Heart left ventricle (tissue), 16 donors: ENCODE data around the gene RARRES1. TPM values are rescaled to one million over a fixed set of nuclear protein-coding genes. Genes with fewer than 3 reads are reported as not detected.

Source experiments
- ATAC-seq, 4 donors: fragments of 200-7000 bp; cut with Tn5 transposase; one replicate each; pipeline ENCODE4 v1.9.1; 2020 to 2022; ENCODE audit warnings: moderate library complexity in 4 of 4, mild to moderate bottlenecking in 3 of 4, moderate number of reproducible peaks in 1 of 4
- DNase-seq, 5 donors: peaks; one replicate each; pipeline ENCODE4 v3.0.0-alpha.2; 2020
- H3K27ac ChIP-seq, 12 donors: fragments of 200-600 bp; sonication (generic) in 4 of 12; one replicate each; pipeline versions ENCODE4 v1.5.0 to v1.8.0; 2016 to 2022; ENCODE audit warnings: mild to moderate bottlenecking in 2 of 12
- H3K27me3 ChIP-seq, 9 donors: fragments of 200-600 bp; sonication (generic) in 2 of 9; one replicate each; pipeline versions ENCODE4 v1.5.1 to v1.8.0; 2016 to 2022; ENCODE audit warnings: mild to moderate bottlenecking in 3 of 9
- H3K36me3 ChIP-seq, 9 donors: fragments of 200-600 bp; sonication (generic) in 2 of 9; one replicate each; pipeline versions ENCODE4 v1.5.0 to v1.8.0; 2018 to 2022; ENCODE audit warnings: mild to moderate bottlenecking in 2 of 9
- H3K4me1 ChIP-seq, 12 donors: fragments of 200-600 bp; sonication (generic) in 4 of 12; one replicate each; pipeline versions ENCODE4 v1.5.0 to v1.8.0; 2016 to 2022; ENCODE audit warnings: mild to moderate bottlenecking in 3 of 12
- H3K4me3 ChIP-seq, 12 donors: fragments of 200-600 bp; sonication (generic) in 4 of 12; one replicate each; pipeline versions ENCODE4 v1.5.0 to v1.8.0; 2017 to 2022; ENCODE audit warnings: mild to moderate bottlenecking in 9 of 12, moderate library complexity in 4 of 12
- H3K9me3 ChIP-seq, 12 donors: fragments of 200-600 bp; sonication (generic) in 4 of 12; one replicate each; pipeline versions ENCODE4 v1.5.0 to v1.8.0; 2016 to 2022; ENCODE audit warnings: mild to moderate bottlenecking in 1 of 12
- POLR2A ChIP-seq, 2 donors: fragments of 450-650 bp; IDR thresholded peaks; one replicate each; pipeline ENCODE4 v1.6.1; 2017; ENCODE audit warnings: antibody characterized with exemption in 2 of 2, mild to moderate bottlenecking in 2 of 2, moderate library complexity in 2 of 2
- WGBS, 4 donors: extraction: QIAGEN DNeasy Blood & Tissue Kit in 2 of 4; methylation state at CpG; one replicate each; pipeline versions ENCODE4 v1.1.5 to v1.1.7; 2013 to 2018; 5-methylcytosine and 5-hydroxymethylcytosine counted together
- intact Hi-C, 10 donors: fragments of 100-400 bp; cut with DNase I; formaldehyde crosslinking; loops; one replicate each; pipeline versions ENCODE4 v1.11.1 to v1.14.2; 2022
- polyA plus RNA-seq, 2 donors: library from polyadenylated mRNA; stranded (reverse); fragments of 200-250 nt; gene quantifications; one replicate each; pipeline ENCODE4 v1.2.3, GENCODE V29; 2013
- total RNA-seq, 9 donors: library from RNA; depleted of rRNA in 2 of 9; stranded (reverse); fragments of >200 nt in 2 of 9; fragmentation: NEBNext Ultra II Directional in 3 of 9; extraction: Animal tissue kit (Norgen Biotek cat#: 25700) in 3 of 9; gene quantifications; one replicate each; pipeline versions ENCODE4 v1.1.0 to v1.2.4, GENCODE V29; 2016 to 2023
- TF ChIP-seq, protein P1 (sequence below), 12 donors: fragments of 200-600 bp; sonication (generic) in 4 of 12; IDR thresholded peaks; one replicate each; pipeline versions ENCODE4 v1.5.0 to v1.8.0; 2018 to 2022; ENCODE audit warnings: antibody characterized with exemption in 12 of 12, mild to moderate bottlenecking in 5 of 12
- donor health status: ischemic (EF 13 %, LVEDD 7.1; RV severe dilation, severe dysfunction).
- donor health status: healthy with polysubstance abuse.
- donor health status: DM: no; HTN: yes; CAD: no.
- donor health status: DM: no; HTN: no; CAD: no.
- donor health status: ischemic (EF 25% LVEDD 6.9; RV normal size, moderate dysfunction).
- donor health status: ischemic (EF 25% LVEDD 5.7; RV mildly dilated, moderate dysfunction).
- donor health status: healthy.
- donor health status: DM: yes; HTN: yes; CAD: no.
- donor health status: ischemic (EF 35%, LVEDD 5.7; RV mildly dilated, moderate dysfunction).
- donor health status: nonischemic (EF 11% LVEDD 7.7; RV severe dilation, severe dysfunction).
- donor health status: DM: yes; HTN: yes; CAD: no.
- donor health status: PGD.
- donor health status: ischemic (EF 29% LVEDD 5.4; RV normal size, mild dysfunction).
- donor health status: nonischemic (EF 23%, LVEDD 6.1; RV moderate dilation, normal function).

RARRES1 gene
- total and polyA plus RNA-seq, 11 donors = 0.63 to 69.4 (median 3.6) TPM

DNA sequence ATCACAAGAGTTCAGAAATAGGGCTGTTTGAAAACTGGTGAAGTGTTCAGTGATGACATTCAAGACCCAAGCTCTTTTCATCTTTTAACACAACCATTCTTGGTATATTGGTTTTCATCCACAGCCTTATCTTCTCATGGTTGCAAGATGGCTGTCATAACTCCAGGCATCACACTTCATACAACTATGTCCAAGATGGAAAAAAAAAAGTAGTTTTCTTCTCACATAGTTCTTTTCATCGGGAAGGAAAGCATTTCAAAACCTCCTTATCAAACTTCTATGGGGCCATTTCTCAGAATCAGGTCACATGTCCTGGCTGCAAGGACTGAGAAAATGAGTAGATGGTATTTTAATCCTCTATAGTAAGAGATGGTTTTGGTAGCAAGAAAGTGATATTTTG is 48.5 kb upstream of the RARRES1 start:
- no peaks in the 10 kb centered on the region for H3K36me3 ChIP-seq
- H3K9me3 ChIP-seq = no peaks in the 10 kb centered on the region
- no peaks in the 10 kb centered on the region for H3K27me3 ChIP-seq
- H3K4me1 ChIP-seq = peaks cover 0 to 25% (median 0%) of the 10 kb centered on the region in 12 donors
- H3K4me3 ChIP-seq = no peak overlapping the region
- intact Hi-C loops = loop anchor here in 2 of 10 donors (10.0 kb wide), 2 partner anchors 116 to 236 kb away; no protein-coding TSS in a partner anchor
- DNase-seq (no peak), ATAC-seq (no peak)
- TF ChIP-seq POLR2A (IDR thresholded peaks at IDR 0.05) = no peak
- TF ChIP-seq, protein P1, sequence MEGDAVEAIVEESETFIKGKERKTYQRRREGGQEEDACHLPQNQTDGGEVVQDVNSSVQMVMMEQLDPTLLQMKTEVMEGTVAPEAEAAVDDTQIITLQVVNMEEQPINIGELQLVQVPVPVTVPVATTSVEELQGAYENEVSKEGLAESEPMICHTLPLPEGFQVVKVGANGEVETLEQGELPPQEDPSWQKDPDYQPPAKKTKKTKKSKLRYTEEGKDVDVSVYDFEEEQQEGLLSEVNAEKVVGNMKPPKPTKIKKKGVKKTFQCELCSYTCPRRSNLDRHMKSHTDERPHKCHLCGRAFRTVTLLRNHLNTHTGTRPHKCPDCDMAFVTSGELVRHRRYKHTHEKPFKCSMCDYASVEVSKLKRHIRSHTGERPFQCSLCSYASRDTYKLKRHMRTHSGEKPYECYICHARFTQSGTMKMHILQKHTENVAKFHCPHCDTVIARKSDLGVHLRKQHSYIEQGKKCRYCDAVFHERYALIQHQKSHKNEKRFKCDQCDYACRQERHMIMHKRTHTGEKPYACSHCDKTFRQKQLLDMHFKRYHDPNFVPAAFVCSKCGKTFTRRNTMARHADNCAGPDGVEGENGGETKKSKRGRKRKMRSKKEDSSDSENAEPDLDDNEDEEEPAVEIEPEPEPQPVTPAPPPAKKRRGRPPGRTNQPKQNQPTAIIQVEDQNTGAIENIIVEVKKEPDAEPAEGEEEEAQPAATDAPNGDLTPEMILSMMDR (IDR thresholded peaks at IDR 0.05) = no peak
- no peak overlapping the region for H3K27ac ChIP-seq
- 54 to 76% (median 63%) methylated on average over 1 of the region's 1 CpG for whole genome bisulfite sequencing, 4 donors

DNA sequence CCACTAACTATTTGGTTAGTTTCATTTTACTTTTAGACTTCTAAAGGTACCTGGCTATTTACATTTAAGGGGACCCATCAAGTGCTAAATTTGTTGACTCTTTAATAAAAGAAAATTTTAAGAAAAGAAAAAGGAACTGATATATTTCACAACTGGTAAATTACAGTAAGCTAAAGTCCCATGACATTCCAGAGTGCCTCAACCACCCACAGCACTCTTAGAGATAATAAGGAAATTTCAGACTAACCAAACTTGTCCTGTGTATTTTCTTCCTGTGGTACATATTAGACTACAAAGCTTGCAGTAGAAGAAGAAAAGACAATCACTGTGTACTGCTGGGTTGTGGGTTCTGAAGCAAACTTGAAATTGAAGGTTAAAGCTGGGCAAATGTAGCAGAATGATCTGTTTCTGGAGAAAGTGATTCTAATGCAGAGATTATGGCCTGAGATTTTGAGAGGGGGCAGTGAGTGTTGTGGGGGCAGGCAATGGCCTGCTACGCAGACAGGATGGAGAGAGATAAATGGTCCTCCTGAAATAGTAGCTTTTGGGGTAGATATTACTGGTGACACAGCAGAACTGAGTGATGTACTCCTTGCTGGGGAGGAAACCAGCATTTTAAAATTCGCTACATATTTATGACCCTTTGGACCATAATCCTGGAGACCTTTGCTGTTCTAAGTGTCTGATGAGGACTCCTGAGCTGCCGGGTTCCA is 45.1 kb upstream of the RARRES1 start:
- Histone ChIP-seq H3K27ac (peak overlapping the region in 2 of 12 donors; percentile 7 to 85), H3K4me3 (no peak overlapping the region), H3K9me3 (no peaks in the 10 kb centered on the region), H3K27me3 (no peaks in the 10 kb centered on the region), H3K4me1 (peaks cover 0 to 33% (median 0%) of the 10 kb centered on the region in 12 donors), H3K36me3 (no peaks in the 10 kb centered on the region)
- TF ChIP-seq POLR2A (IDR thresholded peaks at IDR 0.05) = no peak
- 77 to 84% (median 83%) methylated on average over 3 of the region's 3 CpGs for WGBS, 4 donors
- ATAC-seq (no peak), DNase-seq (no peak)
- intact Hi-C loops = loop anchor here in 2 of 10 donors (5.0 kb wide), 2 partner anchors 35 to 40 kb away; no protein-coding TSS in a partner anchor

DNA sequence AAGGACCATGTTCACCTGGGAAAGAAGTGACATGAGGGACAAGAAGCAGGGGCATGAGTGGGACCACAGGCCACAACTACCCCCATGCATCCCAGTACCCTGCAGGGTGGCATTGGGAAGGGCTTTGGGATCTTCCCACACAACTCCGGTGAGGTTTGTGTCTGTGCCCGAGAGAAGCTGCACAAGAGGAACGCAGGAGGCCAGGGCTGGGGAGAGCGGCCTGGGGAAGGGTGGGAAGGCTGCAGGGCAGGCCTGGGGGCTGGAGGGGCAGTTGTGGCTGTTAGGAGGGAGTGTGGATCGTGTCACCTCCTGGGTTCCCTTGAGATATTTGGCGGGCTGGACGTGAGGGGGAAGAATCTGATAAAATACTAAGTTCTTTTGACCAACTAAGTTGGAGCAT is 44.3 kb upstream of the RARRES1 start:
- H3K9me3 ChIP-seq = no peaks in the 10 kb centered on the region
- 80 to 91% (median 88%) methylated on average over 7 of the region's 7 CpGs for WGBS, 4 donors
- peak overlapping the region in 4 of 12 donors; percentile 7 to 85 (median 32) for H3K27ac ChIP-seq
- no peak for TF ChIP-seq POLR2A (IDR thresholded peaks at IDR 0.05)
- TF ChIP-seq, protein P1 (IDR thresholded peaks at IDR 0.05) = no peak
- no peaks in the 10 kb centered on the region for H3K36me3 ChIP-seq
- intact Hi-C loops = loop anchor here in 2 of 10 donors (5.0 kb wide), 2 partner anchors 34 to 39 kb away; no protein-coding TSS in a partner anchor
- no peak for DNase-seq
- H3K4me3 ChIP-seq = no peak overlapping the region
- ATAC-seq = no peak
- no peaks in the 10 kb centered on the region for H3K27me3 ChIP-seq
- peaks cover 0 to 33% (median 0%) of the 10 kb centered on the region in 12 donors for H3K4me1 ChIP-seq

DNA sequence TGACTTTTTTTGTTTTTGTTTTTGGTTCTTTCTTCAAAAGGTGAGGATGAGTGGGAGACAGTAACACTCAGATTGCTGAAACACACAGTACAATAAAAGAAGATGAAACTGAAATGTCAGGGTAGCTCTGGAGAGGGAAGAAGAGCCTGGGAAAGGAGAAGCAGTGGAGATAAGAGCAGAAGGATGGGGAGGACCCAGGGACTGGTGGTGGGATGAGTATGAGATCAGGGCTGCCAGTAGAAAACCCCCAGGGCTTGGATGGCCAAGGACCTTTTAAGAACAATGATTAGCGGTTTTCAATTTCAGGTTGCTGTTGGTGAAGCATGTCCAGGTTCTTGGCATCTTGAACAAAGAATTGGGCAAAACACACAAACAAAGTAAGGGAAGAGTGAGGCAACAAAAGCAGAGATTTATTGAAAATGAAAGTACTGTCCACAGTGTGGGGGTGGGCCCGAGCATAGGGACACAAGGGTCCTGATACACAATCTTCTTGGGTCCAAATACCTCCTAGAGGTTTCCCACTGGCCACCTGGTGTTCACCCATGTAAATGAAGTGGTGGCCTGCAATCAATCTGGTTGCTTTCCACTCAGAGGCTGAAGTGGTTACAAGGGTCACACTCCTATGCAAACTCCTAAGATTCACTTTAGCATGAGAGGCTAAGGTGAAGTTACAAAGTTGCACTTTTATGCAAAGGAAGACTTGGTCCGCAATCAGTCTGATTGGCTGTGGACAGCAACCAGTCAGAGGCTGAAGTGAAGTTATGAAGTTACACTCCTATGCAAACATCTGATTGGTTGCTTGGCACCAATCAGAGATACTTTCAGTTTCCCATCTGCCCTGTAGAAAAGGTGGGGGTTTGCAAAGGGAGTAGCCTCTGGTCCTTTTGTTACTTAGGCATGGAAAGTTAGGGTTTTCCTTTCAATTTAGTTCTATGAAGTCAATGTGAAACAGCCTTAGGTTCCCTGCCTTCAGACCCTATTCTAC is 43.5 kb upstream of the RARRES1 start:
- Histone ChIP-seq H3K36me3 (no peaks in the 10 kb centered on the region), H3K27me3 (no peaks in the 10 kb centered on the region), H3K4me3 (no peak overlapping the region), H3K9me3 (no peaks in the 10 kb centered on the region), H3K4me1 (peaks cover 0 to 33% (median 2%) of the 10 kb centered on the region in 12 donors), H3K27ac (peak overlapping the region in 3 of 12 donors; percentile 25 to 85 (median 30))
- WGBS, 4 donors = 90 to 93% (median 92%) methylated on average over 3 of the region's 3 CpGs
- no peak for ATAC-seq
- DNase-seq = no peak
- TF ChIP-seq POLR2A (IDR thresholded peaks at IDR 0.05) = no peak
- TF ChIP-seq, protein P1 (IDR thresholded peaks at IDR 0.05) = no peak
- intact Hi-C loops = loop anchor here in 2 of 10 donors (5.0 kb wide), 2 partner anchors 33 to 38 kb away; no protein-coding TSS in a partner anchor
